ENCODE results near the gene XPO1.
"Not testable (repeated sequence)": the region's sequence is repeated elsewhere in the genome, so short reads cannot be mapped to it uniquely, and the experiment has no call there.

Gene XPO1

DNA sequence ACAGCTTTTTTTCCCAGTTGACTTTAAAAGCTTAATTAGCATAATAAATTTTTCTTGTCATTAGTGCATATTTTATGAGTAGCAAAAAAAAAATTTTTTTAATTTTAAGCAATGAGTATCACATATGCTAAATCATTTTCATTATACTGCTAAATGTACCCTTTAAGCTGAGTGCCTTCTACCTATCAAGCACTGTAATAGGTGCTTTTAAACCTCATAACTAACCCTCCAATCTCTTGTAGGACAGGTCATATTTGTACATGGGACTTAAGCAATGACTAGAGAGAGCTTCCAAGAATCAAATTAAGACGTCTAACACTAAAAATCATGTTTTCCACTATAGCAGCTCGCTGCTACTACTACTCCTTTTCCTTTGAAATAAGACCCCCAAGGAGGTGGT, 7.4 kb downstream of the XPO1 start:
- DNase-seq = no peak

DNA sequence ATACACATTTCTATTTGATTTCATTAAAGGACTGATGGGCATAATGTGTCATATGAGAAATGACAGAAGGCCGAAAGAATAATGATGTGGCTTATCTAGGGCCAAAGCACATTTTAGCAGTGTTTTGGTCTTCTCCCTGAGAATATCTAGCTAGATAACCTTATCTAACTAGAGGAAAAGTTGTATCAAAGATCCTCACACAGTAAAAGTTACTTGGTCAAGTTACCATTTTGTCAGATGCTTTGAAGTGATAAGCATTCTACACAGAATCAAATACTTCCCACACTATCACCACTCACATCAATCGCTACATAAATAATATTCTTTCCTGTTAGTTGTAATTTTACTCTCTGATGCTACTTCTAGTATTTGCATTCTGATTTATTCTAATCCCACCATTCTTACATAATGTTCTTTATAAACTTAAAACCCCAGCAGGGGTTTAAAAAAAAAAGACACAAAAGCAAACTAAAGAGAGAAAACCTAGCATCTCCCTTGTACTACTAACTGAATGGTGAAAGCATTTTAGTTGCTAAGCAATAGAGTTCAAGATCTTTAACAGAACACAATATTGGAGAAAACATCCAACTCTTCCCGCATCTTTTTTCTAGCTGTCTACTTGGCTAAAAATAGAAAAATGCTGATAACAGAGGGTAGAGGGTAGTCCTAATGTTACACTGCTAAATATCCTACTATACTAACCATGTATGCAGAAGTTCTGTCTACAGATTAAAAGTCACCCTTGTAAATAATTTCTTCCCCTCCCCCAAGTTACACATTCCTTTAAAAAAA, 8.0 kb downstream of the XPO1 start:
- no peak for DNase-seq

DNA sequence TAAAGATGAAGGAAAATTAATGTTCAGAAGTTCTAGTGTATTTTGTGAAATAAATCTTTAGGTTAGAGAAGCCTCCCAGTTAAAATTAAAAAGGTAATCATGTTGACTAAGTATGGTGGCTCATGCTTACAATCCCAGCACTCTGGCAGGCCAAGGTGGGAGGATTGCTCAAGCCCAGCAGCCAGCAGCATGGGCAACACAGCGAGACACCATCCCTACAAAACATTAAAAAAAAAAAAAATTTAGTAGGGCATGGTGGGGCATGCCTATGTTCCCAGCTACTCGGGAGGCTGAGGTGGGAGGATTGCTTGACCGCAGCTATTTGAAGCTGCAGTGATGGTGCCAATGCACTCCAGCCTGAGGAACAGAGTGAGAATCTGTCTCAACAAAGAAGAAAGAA, 17.9 kb downstream of the XPO1 start:
- DNase-seq = no peak

DNA sequence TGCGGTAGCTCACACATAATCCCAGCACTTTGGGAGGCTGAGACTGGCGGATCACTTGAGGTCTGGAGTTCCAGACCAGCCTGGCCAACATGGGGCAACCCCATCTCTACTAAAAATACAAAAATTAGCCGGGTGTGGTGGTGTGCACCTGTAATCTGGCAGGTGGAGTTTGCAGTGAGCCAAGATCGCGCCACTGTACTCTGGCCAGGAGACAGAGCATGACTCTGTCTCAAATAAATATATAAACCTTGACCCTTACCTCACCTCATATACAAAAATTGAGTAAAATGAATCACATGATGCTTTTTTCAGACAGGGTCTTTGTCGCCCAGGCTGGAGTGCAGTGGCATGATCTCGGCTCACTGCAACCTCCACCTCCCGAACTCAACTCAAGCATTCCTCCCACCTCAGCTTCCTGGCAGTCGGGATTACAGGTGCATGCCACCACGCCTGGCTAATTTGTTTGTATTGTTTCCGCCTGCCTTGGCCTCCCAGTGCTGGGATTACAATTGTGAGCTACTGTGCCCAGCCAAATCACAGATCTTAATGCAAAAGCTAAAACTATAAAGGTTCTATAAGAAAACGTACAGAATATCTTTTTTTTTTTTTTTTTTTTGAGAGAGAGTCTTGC, 25.3 kb downstream of the XPO1 start:
- no peak for DNase-seq

DNA sequence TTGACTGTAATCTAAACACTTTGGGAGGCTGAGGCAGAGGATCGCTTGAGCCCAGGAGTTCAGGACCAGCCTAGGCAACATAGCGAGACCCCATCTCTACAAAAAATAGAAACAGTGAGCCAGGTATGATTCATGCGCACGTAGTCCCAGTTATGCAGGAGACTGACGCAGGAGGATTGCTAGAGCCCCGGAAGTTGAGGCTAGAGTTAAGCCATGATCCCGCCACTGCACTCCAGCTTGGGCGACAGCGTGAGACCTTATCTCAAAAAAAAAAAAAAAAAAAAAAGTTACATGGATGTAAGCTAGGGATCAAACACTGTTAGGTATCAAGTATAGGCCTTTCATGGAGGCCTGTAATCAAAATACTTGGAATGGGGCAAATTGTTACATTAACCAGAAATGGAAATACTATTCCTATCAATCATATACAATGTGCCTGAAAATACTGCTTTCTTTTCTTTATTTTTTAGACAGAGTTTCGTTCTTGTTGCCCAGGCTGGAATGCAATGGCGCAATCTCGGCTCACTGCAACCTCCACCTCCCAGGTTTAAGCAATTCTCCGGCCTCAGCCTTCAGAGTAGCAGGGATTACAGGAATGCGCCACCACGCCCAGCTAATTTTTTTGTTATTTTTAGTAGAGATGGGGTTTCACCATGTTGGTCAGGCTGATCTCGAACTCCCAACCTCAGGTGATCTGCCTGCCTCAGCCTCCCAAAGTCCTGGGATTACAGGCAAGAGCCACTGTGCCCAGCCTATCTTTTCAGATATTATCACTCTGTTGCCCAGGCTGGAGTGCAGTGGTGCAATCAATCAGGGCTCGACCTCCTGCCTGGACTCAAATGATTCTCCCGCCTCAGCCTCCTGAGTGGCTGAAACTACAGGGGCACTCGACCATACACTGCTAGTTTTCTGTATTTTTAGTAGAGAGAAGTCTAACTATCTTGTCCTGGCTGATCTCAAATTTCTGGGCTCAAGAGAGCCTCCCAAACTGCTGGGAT, 27.2 kb downstream of the XPO1 start:
- DNase-seq = no peak

DNA sequence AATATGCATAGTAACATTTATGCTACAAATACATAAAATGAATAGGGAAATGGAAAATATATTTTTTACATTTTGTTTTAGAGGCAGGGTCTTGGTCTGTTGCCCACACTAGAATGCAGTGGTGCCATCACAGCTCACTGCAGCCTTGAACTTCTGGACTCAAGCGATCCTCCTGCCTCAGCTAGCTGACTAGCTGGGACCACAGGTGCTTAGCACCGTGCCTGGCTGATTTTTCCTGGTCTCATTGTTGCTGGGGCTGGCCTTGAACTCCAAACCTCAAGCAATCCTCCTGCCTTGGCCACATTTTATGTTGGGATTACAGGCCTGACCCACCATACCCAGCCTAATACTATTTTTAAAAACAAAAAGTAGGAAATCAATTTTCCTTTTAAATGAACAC, 33.2 kb downstream of the XPO1 start:
- no peak for DNase-seq

DNA sequence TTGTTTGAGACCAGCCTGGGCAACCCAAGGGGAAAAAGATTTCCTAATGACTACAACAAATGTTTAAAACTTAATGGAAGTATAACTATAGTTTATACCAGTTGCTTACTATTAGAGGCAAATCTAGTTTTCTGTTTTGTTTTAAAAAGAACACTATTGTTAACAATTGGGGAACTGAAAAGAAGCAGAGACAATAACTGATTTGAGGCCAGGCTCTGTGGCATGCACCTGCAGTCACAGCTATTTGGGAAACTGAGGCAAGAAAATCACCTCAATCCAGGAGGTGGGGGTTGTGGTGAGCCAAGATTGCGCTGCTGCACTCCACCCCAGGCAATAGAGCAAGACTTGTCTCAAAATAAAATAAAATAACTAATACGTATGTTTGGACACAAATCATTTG, 39.1 kb downstream of the XPO1 start:
- no peak for DNase-seq

DNA sequence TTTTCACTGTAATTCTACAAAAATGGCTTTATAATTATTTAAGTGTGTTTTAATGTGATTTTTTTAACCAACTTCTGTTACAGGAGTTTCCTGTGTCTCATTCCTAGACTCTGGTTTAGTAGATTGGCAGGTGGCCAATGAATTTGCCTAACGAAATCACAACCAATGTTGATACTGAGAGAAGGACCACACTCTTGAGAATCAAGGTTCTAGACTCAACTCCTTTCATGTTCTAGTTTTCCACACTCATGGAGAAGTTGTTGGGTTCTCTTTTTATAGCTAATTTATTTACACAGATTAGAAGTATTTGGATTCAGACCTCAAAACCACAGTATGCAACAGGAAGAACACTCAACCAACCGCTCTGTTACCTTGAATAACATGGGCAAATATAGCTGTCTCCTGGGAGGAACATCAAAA, 44.6 kb downstream of the XPO1 start:
- DNase-seq = no peak

DNA sequence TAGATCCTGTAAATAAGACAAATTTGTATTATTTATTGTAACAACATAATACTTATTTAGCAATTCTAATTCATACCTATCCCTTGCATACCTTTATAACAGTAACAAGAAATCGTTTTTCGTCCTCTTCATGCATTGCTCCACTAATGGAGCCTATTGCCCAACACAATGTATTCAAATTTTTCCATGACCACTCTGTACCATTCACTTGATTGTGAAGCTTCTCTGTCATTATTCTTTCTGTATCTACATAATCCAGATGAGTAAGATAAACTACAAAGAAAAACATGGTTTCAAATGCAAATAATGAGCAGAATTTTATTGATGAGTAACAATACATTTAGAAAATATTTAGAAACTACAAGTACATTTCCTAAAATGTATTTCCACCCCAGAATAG, 45.7 kb downstream of the XPO1 start:
- DNase-seq = no peak

DNA sequence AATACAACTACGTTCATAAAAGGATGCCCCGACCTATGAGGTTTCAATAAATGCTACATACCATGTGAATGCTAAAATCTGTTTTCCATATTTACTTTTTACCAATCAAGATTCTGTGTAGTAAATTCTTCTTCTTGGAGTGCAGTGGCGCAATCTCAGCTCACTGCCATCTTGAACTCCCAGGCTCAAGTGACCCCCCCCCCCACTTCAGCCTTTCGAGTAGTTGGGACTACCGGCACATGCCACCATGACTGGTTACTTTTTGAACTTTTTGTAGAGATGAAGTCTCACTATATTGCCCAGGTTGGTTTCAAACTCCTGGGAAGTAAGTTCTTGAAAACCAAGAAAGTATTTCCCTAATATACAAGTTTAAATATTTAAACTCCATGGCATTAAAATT, 52.9 kb downstream of the XPO1 start:
- no peak for DNase-seq

DNA sequence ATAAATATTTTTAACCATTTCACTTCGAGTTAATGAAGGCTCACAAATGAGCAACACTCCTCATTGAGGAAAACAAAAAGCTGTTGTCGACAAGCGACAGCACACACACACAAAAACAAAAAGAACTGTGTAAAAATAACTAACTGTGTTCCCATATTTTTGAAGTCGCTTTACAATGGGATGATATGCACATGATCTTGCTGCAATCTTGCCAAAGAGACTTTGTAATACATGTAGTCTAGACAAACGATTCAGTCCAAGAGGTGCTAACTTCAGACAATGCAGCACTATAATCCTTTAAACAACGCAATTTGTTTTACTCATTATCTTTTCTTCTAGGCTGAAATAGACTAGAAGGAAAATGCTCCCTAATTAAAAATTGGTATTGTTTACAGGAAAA, 60.1 kb downstream of the XPO1 start:
- no peak for DNase-seq

DNA sequence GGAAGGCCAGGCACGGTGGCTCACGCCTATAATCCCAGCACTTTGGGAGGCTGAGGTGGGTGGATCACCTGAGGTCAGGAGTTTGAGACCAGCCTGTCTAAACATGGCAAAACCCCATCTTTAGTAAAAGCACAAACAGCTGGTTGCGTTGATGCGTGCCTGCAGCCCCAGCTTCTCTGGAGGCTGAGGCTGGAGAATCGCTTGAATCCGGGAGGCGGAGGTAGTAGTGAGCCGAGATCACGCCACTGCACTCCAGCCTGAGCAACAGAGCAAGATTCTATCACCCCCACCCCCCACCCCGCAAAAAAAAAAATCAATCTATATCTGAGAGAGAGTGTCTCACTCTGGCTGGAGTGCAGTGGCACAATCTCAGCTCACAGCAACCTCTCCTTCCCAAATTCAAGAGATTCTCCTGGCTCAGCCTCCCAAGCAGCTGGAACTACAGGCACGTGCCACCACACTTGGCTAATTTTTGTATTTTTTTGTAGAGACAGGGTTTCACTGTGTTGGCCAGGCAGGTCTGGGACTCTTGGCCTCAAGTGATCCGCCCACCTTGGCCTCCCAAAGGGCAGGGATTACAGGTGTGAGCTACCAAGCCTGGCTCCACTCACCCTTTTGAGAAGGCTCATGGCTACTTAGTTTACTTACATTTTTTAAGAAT, 61.1 kb downstream of the XPO1 start:
- DNase-seq = not testable (repeated sequence)

DNA sequence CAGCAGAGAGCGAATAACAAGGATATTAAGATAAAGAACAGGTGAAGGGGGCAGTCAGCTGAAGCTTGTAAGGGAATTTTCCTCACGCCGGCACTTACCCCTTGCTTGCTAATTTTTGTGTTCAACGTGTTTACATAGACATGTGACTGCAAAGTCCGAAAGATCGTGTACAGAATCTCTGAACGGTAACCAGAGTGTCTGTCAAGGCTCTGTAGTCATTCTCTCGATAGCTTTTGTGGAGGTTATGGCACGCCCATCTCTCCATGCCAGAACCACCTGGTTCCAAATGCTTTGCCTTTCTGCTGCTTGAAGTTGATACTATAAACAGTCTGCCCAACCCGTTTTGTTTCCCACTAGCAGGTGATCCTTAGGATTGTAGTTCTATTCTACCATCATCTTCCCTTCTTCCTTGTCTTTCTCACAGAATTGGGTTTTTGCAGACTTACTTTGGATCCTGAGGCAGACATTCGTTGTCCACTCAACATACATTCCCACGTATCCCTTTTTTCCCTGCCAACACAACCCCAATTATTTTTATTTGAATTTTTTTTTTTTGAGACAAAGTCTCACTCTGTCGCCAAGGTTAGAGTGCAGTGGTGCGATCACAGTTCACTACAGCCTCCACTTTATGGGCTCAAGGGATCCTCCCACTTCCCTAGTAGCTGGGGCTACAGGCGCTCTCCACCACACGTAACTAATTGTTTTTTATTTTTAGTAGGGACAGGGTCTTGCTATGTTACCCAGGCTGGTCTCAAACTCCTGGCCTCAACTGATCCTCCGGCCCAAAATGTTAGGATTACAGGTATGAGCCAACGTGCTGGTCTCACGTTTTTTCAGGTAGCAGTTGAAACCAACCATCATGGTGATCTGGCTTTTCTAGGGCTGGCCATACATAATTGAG, 66.0 kb downstream of the XPO1 start:
- no peak for DNase-seq

DNA sequence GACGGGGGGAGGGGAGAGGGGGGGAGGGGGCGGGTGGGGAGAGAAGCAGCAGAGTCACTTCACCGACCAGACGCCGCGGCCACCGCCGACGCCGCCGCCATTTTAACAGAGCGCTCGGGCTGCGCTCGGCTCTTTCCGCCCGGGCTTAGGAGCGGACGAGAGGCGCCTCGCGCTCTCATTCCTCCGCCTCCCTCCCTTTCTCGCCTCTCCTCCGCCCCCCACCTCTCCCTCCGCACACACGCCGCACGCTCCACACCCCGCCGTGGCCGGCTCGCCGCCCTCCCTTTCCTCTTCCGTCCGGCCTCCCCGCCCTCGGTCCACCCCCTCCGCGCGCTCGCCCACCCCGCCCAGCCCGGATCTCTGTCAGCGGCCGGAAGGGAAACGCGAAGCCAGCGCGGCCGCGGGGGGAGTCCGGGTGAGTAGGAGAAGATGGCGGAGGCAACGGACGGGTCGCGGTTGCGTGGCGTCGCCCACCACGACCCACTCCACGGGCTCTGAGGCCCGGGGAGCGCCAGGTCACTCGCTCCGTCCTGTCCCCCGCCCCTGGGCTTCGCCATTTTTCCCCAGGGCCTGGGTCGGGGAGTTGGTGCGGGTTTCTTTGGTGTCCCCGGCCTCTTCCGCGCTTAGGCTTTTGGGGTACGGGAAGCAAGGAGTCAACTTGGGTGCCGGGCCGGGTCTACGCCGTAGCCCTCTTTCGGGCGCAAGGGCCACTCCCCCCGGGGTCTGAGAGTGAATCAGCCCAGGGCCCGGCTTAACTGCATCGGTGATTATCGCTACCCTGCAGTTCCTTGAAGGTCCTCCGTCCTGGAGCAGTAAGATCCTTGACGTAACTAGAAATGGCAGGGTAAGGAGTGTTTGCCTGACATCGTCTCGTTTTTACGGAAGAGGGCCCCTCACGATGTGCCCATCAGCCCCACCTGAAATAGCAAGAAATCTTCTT, 66.9 kb downstream of the XPO1 start, which contains the start of gene USP34:
USP34 (minus strand) TSS at position 123 of the 940 bp plus-strand sequence. CDS start 395 bp downstream, outside the sequence.
- peak; percentile 89 for DNase-seq

DNA sequence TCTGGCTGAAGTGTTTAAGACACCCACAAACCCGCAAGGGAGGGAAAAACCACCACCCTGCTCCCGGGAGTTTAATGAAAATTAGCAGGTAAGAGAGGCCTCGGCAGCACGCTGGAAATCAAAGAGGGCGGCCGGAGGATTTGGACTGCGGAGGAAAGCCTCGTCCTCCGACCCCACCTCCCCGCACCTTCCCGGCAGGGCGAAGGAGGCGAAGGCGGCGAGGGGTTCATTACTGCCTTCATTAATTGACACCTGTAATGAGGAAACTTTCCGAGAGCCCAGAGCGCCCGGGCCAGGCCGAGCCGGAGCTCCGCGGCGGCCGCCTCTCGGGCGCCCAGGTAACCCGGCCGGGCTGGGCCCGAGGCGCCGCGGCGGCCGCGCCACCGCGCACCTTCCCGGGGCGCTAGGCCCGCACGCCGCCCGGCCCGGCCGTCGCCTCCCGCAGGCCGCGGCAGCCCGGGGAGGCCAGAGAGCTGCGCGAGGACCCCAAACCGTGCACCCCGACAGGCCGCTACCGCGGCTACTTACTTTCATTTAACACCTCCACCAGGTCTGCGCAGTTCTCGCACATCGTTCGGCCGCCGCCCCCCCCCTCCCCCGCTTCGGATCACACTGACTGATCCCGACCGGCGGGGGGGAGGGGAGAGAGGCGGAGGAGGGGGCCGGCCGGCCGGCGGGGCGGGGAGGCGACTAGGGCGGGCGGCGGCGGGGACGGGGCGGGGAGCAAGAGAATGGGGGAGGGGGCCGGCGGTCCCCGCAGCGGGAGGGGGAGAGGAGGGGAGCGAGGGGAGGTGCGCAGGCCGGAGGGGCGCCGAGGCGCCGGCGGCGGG, 67.8 kb downstream of the XPO1 start:
- no peak for DNase-seq

DNA sequence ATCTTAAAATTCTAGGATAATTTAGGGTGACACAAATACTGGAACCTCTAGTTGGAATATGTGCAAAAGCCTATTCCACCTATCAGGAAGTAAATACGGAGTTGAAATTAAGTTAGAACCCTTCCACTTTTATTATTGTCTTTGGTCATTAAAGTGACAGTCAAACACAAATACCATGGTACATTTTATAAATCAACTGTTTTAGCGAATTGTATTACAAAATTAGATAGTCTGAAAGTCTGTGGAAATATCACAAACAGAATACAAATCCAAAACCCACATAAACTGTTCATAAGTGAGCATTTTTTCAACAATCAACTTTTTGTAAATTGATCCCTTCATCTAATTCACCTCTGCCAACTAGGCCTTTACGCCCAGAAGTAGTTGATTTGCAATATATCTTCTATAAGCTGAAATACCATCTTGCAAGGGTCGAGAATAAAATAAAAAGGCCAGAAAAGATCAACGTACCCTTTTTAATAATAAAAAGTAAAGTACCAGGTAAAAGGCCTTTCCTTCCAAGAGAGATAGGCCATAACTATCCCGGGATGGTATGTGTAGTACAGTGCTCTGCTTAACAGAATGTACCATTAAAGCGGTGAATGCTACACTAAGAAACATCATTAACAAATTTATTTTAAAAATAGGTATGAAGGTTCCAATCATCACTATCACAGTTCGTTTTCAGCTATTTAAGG, 68.6 kb downstream of the XPO1 start:
- DNase-seq = no peak

DNA sequence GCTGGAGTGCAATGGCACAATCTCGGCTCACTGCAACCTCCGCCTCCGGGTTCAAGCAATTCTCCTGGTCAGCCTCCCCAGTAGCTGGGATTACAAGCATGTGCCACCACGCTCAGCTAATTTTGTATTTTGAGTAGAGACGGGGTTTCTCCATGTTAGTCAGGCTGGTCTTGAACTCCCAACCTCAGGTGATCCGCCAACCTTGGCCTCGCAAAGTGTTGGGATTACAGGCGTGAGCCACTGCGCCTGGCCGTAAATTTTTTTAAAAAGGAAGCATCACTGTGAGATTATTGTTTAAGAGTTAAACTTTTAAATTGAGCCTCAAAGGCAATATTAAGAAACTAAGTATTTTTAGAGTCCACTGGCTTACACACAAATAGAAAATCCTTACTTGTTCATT, 69.9 kb downstream of the XPO1 start:
- DNase-seq = not testable (repeated sequence)

DNA sequence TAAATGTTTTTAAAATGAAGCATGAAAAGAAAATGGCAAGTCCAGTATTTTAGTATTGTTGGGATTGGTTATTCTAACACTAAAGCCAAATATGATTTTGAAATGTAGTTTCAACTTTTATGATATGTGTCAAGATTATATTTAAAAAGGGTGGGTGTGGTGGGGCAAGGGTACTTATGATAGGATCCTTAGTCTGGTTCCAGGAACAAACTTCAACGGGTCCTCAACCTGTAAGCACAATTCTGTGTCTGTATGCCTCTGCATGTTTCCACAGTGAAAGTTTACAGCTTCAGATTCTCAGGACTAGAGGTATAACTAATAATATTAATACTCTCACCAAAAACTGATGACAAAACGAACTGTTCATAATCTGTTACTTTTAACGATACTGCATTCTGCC, 73.1 kb downstream of the XPO1 start:
- DNase-seq = no peak
